ENCODE measurements around the gene EFNB2.

The EFNB2 gene

DNA sequence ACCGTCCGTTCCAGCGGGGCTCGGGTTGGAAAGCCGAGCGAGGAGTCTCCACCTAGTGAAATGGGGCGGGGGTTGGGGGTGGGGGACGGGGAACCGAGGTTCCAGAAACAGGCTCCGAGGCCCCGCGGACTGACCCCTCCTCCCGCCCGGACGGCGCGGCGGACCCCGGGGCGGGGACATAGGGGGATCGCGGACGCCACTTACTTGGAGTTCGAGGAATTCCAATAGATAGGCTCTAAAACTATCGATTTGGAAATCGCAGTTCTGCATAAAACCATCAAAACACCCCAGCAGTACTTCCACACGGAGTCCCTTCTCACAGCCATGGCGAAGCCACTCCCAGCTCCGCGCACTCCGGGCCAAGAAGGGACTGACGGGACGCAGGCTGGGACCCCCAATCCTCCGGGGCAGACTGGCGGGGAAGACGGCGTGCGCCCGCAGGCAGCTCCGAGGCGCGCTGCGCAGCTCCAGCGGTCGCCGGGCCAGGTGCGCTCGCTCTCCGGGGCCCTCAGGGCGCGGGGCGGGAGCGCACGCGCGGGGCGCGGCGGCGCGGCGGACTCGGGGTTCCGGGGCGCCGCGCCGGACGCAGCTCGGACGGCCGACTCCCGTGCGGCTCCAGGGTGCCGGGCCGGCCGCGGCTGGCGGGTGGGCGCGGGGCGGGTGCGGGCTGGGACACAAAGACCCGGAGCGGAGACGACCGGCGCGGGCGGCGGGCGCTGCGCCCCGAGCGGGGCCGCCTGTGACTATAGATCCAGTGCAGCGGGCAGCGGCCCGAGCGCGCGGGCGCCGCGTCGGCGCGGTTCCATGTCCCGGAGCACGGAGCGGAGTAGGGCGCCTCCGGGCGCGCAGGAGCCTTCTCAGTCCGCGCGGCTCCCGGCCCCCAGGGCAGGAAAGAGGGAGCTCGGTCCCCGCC is 567 bp downstream of the EFNB2 start:
- no peak overlapping the region for H2BK12ac ChIP-seq (ENCODE audit: low read length)
- no peaks in the 10 kb centered on the region for H3K9me3 ChIP-seq (ENCODE audit: insufficient read depth, low read depth, low read length)
- no peaks in the 10 kb centered on the region for H3K36me3 ChIP-seq (ENCODE audit: control insufficient read depth in 1 of 2, insufficient read depth in 2 of 2, low read length in 2 of 2)
- WGBS (ENCODE audit: extremely low coverage, insufficient coverage, insufficient read length) = no CpG with 5 or more reads among the region's 121 CpGs
- H2AFZ ChIP-seq (ENCODE audit: insufficient read depth, low read length, poor library complexity) = peak overlapping the region; percentile 43
- H2BK120ac ChIP-seq (ENCODE audit: insufficient read depth, low read length, poor library complexity) = no peak overlapping the region
- peak overlapping the region; percentile 67 for H3K18ac ChIP-seq (ENCODE audit: low read length)
- peaks cover 19% of the 10 kb centered on the region for H3K79me1 ChIP-seq (ENCODE audit: low read length)
- peaks cover 8 to 14% of the 10 kb centered on the region in 2 experiments for H3K4me1 ChIP-seq (ENCODE audit: control insufficient read depth in 1 of 2, insufficient read depth in 2 of 2, low read length in 2 of 2)
- H3K14ac ChIP-seq (ENCODE audit: low read length) = peak overlapping the region; percentile 77
- H3K27ac ChIP-seq (ENCODE audit: low read depth, low read length) = peak overlapping the region; percentile 64
- no peaks in the 10 kb centered on the region for H3K27me3 ChIP-seq (ENCODE audit: insufficient read depth, low read length)
- peak overlapping the region; percentile 92 for H3K4me3 ChIP-seq (ENCODE audit: low read depth, low read length)
- H2AK5ac ChIP-seq (ENCODE audit: low read length) = no peak overlapping the region
- H4K12ac ChIP-seq (ENCODE audit: low read depth, low read length) = no peak overlapping the region
- peak overlapping the region; percentile 95 for H3K9ac ChIP-seq (ENCODE audit: low read length)
- H3K79me2 ChIP-seq (ENCODE audit: control insufficient read depth, insufficient read depth, low read length, poor library complexity) = peaks cover 22% of the 10 kb centered on the region
- peak overlapping the region; percentile 49 for H3K4me2 ChIP-seq (ENCODE audit: low read length)
- DNase-seq = peak in 1 of 2 donors; percentile 27
- H2BK5ac ChIP-seq (ENCODE audit: low read depth, low read length, poor library complexity) = peak overlapping the region; percentile 68
- H4K8ac ChIP-seq (ENCODE audit: low read depth, low read length) = peak overlapping the region; percentile 68
- peak overlapping the region; percentile 60 for H4K91ac ChIP-seq (ENCODE audit: low read depth, low read length)
- peak overlapping the region; percentile 99 for H3K4ac ChIP-seq (ENCODE audit: low read depth, low read length)
- no peak overlapping the region for H3K23ac ChIP-seq (ENCODE audit: low read length)

DNA sequence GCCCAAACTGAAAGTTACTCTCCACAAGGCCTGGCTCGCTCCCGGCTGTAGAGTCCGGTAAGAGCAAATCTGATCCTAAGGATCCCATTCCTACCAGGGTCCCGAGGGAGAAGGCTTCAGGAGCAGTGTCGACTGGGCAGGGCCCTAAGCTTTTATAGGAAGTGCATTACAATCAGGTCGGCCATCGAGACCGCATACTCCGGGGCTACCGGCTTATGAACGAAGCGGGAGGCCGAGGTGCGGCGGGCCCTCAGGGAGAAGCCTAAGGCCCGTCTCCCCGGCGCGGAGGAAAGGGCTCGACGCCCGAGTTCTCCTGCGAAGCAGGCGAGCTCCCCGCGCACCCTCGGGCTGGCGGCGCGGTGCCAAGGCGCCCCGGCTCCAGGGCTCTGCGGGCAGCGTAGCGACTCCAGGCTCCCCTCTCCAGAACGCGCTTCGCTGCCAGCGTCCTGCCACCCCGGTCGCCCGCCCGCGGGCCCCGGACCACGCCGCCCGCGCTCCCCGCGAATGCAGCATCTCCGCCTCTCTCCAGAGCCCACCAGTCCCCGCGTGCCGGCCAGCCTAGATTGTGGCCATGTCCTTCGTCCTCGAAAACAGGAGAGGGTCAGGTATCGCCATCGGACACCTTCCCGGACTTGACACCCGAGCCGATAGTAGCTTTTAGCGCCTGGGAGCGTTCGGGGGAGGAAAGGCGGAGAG is 1.4 kb downstream of the EFNB2 start:
- peak overlapping the region; percentile 60 for H4K91ac ChIP-seq (ENCODE audit: low read depth, low read length)
- H3K18ac ChIP-seq (ENCODE audit: low read length) = peak overlapping the region; percentile 8
- H3K9ac ChIP-seq (ENCODE audit: low read length) = peak overlapping the region; percentile 95
- no peak overlapping the region for H2AK5ac ChIP-seq (ENCODE audit: low read length)
- H4K8ac ChIP-seq (ENCODE audit: low read depth, low read length) = no peak overlapping the region
- H3K14ac ChIP-seq (ENCODE audit: low read length) = peak overlapping the region; percentile 38
- no peaks in the 10 kb centered on the region for H3K9me3 ChIP-seq (ENCODE audit: insufficient read depth, low read depth, low read length)
- H2BK12ac ChIP-seq (ENCODE audit: low read length) = no peak overlapping the region
- peaks cover 9 to 18% of the 10 kb centered on the region in 2 experiments for H3K4me1 ChIP-seq (ENCODE audit: control insufficient read depth in 1 of 2, insufficient read depth in 2 of 2, low read length in 2 of 2)
- H3K23ac ChIP-seq (ENCODE audit: low read length) = peak overlapping the region; percentile 37
- no peak overlapping the region for H2AFZ ChIP-seq (ENCODE audit: insufficient read depth, low read length, poor library complexity)
- peaks cover 20% of the 10 kb centered on the region for H3K79me1 ChIP-seq (ENCODE audit: low read length)
- peak overlapping the region; percentile 7 for H2BK5ac ChIP-seq (ENCODE audit: low read depth, low read length, poor library complexity)
- H3K27ac ChIP-seq (ENCODE audit: low read depth, low read length) = peak overlapping the region; percentile 40
- H3K4ac ChIP-seq (ENCODE audit: low read depth, low read length) = peak overlapping the region; percentile 99
- peak; percentile 8 to 40 for DNase-seq
- WGBS (ENCODE audit: extremely low coverage, insufficient coverage, insufficient read length) = no CpG with 5 or more reads among the region's 66 CpGs
- H3K4me2 ChIP-seq (ENCODE audit: low read length) = peak overlapping the region; percentile 49
- no peaks in the 10 kb centered on the region for H3K27me3 ChIP-seq (ENCODE audit: insufficient read depth, low read length)
- H3K4me3 ChIP-seq (ENCODE audit: low read depth, low read length) = peak overlapping the region; percentile 92
- peaks cover 26% of the 10 kb centered on the region for H3K79me2 ChIP-seq (ENCODE audit: control insufficient read depth, insufficient read depth, low read length, poor library complexity)
- no peak overlapping the region for H4K12ac ChIP-seq (ENCODE audit: low read depth, low read length)
- peak overlapping the region; percentile 21 for H2BK120ac ChIP-seq (ENCODE audit: insufficient read depth, low read length, poor library complexity)
- H3K36me3 ChIP-seq (ENCODE audit: control insufficient read depth in 1 of 2, insufficient read depth in 2 of 2, low read length in 2 of 2) = no peaks in the 10 kb centered on the region

DNA sequence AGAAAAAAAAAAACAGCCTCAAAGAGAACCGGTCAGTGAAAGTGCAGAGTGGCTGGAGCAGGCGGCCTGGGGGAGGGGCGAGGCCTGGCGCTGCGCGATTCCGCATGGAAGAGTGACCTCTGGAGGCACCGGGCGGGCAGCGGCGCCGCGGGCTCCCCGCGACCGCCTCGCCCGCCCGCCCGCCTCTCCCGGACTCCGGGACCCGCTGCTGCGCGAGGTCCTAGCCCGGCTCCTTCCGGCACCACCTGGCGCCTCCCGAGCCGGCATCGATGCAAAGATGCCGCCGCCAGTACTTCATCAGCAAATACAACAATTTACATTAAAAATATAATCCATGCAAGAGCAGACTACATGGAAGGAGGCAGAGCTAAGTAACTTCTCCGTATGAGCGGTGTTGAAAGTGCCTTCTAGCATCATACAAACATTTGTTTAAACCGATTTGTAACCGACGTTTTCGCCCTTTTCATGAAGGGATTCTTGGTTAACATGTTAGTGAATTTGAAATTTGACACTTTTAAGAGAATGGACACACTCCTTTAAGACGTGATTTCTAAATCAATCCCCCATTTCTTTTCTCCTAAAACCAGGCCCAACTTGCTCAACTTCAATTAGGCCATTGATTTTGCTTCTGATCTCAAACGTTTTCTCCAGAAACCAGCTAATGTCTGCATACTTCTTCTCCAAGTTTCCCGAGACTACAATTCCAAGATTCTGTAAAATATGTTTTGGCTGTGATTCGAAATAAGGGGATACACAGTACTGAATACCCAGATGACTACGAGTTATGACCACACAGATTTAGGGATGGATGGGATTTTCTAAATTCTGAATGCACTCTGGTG is 2.1 kb downstream of the EFNB2 start:
- peak overlapping the region; percentile 99 for H3K4ac ChIP-seq (ENCODE audit: low read depth, low read length)
- H3K36me3 ChIP-seq (ENCODE audit: control insufficient read depth in 1 of 2, insufficient read depth in 2 of 2, low read length in 2 of 2) = peaks cover 0 to 3% of the 10 kb centered on the region in 2 experiments
- H3K9ac ChIP-seq (ENCODE audit: low read length) = peak overlapping the region; percentile 95
- no peak overlapping the region for H2AFZ ChIP-seq (ENCODE audit: insufficient read depth, low read length, poor library complexity)
- H2BK12ac ChIP-seq (ENCODE audit: low read length) = no peak overlapping the region
- H3K4me2 ChIP-seq (ENCODE audit: low read length) = peak overlapping the region; percentile 49
- DNase-seq = peak; percentile 75 to 76
- H3K23ac ChIP-seq (ENCODE audit: low read length) = no peak overlapping the region
- H3K14ac ChIP-seq (ENCODE audit: low read length) = no peak overlapping the region
- no peaks in the 10 kb centered on the region for H3K9me3 ChIP-seq (ENCODE audit: insufficient read depth, low read depth, low read length)
- H3K27me3 ChIP-seq (ENCODE audit: insufficient read depth, low read length) = no peaks in the 10 kb centered on the region
- H3K18ac ChIP-seq (ENCODE audit: low read length) = no peak overlapping the region
- H3K79me2 ChIP-seq (ENCODE audit: control insufficient read depth, insufficient read depth, low read length, poor library complexity) = peaks cover 29% of the 10 kb centered on the region
- no peak overlapping the region for H4K12ac ChIP-seq (ENCODE audit: low read depth, low read length)
- no peak overlapping the region for H2AK5ac ChIP-seq (ENCODE audit: low read length)
- H4K91ac ChIP-seq (ENCODE audit: low read depth, low read length) = no peak overlapping the region
- no CpG with 5 or more reads among the region's 44 CpGs for WGBS (ENCODE audit: extremely low coverage, insufficient coverage, insufficient read length)
- H2BK120ac ChIP-seq (ENCODE audit: insufficient read depth, low read length, poor library complexity) = no peak overlapping the region
- H2BK5ac ChIP-seq (ENCODE audit: low read depth, low read length, poor library complexity) = no peak overlapping the region
- peaks cover 22% of the 10 kb centered on the region for H3K79me1 ChIP-seq (ENCODE audit: low read length)
- peak overlapping the region; percentile 92 for H3K4me3 ChIP-seq (ENCODE audit: low read depth, low read length)
- H4K8ac ChIP-seq (ENCODE audit: low read depth, low read length) = no peak overlapping the region
- H3K27ac ChIP-seq (ENCODE audit: low read depth, low read length) = peak overlapping the region; percentile 51
- peaks cover 11 to 20% of the 10 kb centered on the region in 2 experiments for H3K4me1 ChIP-seq (ENCODE audit: control insufficient read depth in 1 of 2, insufficient read depth in 2 of 2, low read length in 2 of 2)

Data from trophoblast cell (in vitro differentiated cells and primary cell).